Ascending aorta (tissue), 2 donors: ENCODE measurements around the gene MYO1E. TPM values are rescaled to one million over a fixed set of nuclear protein-coding genes. Genes with fewer than 3 reads are reported as not detected.

Source experiments
- DNase-seq, 2 donors: peaks; one replicate each; pipeline ENCODE4 v3.0.0-alpha.2; 2019; ENCODE audit warnings: low spot score in 2 of 2
- H3K27ac ChIP-seq, 2 donors: fragments of 200-600 bp; sonication (generic); one replicate each; pipeline ENCODE4 v1.5.1; 2016 to 2017; ENCODE audit warnings: mild to moderate bottlenecking in 1 of 2
- H3K27me3 ChIP-seq: fragments of 200-600 bp; sonication (generic); one replicate; pipeline ENCODE4 v1.5.1; 2017
- H3K36me3 ChIP-seq, 2 donors: fragments of 200-600 bp; sonication (generic); one replicate each; pipeline ENCODE4 v1.5.1; 2016
- H3K4me1 ChIP-seq, 2 donors: fragments of 200-600 bp; sonication (generic); one replicate each; pipeline ENCODE4 v1.5.1; 2016 to 2017; ENCODE audit warnings: mild to moderate bottlenecking in 1 of 2
- H3K4me3 ChIP-seq, 2 donors: fragments of 200-600 bp; sonication (generic); one replicate each; pipeline ENCODE4 v1.5.1; 2016 to 2017; ENCODE audit warnings: mild to moderate bottlenecking in 1 of 2
- H3K9me3 ChIP-seq, 2 donors: fragments of 200-600 bp; sonication (generic); one replicate each; pipeline ENCODE4 v1.5.1; 2016
- intact Hi-C: fragments of 100-400 bp; cut with DNase I; formaldehyde crosslinking; loops from one replicate; pipeline ENCODE4 v1.15.1; 2023
- total RNA-seq: library from RNA; depleted of rRNA; stranded (reverse); fragments of >200 nt; gene quantifications from one replicate; pipeline ENCODE4 v1.1.0, GENCODE V29; 2016
- TF ChIP-seq, protein P1 (sequence below), 3 experiments: fragments of 200-600 bp in 2 of 3; fragments of 450-650 bp in 1 of 3; sonication (generic) in 2 of 3; IDR thresholded peaks; one replicate each; pipeline ENCODE4 v1.5.1; 2016 to 2019; ENCODE audit warnings: antibody characterized with exemption in 3 of 3, mild to moderate bottlenecking in 1 of 3, moderate library complexity in 1 of 3

MYO1E gene
- total RNA-seq, 1 donor from 2014 or later, result 48.0 TPM

DNA sequence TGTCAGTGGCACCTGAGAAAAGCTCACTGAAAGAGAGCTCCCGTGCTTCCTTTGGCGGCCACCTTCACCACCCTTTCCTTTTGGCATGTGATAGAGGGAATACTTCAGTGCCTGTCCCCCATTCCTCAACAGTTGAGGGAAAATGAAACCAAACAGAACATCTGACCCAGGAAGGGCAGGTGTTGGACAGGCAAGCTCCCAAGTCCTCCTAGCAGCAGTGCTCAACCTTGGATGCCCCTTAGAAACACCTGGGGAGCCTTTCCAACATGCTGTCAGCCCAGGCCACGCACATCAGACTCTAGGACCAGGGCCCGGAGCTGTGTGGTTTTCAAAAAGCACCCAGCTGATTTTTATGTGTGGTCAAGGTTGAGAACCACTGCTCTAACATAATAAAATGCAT is 143.7 kb downstream of the MYO1E start:
- Histone ChIP-seq H3K27ac (no peak overlapping the region), H3K4me3 (no peak overlapping the region), H3K9me3 (no peaks in the 10 kb centered on the region), H3K36me3 (peaks cover 13 to 38% of the 10 kb centered on the region in 2 donors), H3K27me3 (no peaks in the 10 kb centered on the region), H3K4me1 (peaks cover 0 to 8% of the 10 kb centered on the region in 2 donors)
- intact Hi-C loops, result no loop called here
- TF ChIP-seq, protein P1, sequence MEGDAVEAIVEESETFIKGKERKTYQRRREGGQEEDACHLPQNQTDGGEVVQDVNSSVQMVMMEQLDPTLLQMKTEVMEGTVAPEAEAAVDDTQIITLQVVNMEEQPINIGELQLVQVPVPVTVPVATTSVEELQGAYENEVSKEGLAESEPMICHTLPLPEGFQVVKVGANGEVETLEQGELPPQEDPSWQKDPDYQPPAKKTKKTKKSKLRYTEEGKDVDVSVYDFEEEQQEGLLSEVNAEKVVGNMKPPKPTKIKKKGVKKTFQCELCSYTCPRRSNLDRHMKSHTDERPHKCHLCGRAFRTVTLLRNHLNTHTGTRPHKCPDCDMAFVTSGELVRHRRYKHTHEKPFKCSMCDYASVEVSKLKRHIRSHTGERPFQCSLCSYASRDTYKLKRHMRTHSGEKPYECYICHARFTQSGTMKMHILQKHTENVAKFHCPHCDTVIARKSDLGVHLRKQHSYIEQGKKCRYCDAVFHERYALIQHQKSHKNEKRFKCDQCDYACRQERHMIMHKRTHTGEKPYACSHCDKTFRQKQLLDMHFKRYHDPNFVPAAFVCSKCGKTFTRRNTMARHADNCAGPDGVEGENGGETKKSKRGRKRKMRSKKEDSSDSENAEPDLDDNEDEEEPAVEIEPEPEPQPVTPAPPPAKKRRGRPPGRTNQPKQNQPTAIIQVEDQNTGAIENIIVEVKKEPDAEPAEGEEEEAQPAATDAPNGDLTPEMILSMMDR (IDR thresholded peaks at IDR 0.05), result no peak
- DNase-seq, result no peak

DNA sequence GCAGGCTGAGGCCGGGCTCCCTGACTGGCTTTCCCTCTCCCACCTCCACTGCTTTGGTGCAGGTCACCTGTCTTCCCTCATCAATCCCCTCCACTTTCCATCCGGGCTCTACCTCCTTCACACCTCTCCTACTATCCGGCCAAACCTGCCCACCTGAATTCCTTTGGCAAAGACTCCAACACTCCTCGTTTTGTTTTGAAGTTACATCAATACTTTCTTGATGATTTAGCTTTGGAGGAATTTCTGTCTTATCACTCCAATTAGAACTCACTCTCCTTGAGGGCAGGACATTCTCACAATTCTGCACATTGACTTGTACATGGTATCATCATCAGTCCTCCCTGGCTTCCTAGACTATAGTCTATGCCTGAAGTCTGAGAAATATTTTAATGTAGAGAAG is 145.7 kb downstream of the MYO1E start:
- no peaks in the 10 kb centered on the region for H3K9me3 ChIP-seq
- no peak overlapping the region for H3K27ac ChIP-seq
- DNase-seq, result no peak
- TF ChIP-seq, protein P1 (IDR thresholded peaks at IDR 0.05), result no peak
- no peaks in the 10 kb centered on the region for H3K27me3 ChIP-seq
- H3K4me1 ChIP-seq, result peaks cover 0 to 4% of the 10 kb centered on the region in 2 donors
- H3K36me3 ChIP-seq, result peaks cover 13 to 52% of the 10 kb centered on the region in 2 donors
- intact Hi-C loops, result no loop called here
- no peak overlapping the region for H3K4me3 ChIP-seq

DNA sequence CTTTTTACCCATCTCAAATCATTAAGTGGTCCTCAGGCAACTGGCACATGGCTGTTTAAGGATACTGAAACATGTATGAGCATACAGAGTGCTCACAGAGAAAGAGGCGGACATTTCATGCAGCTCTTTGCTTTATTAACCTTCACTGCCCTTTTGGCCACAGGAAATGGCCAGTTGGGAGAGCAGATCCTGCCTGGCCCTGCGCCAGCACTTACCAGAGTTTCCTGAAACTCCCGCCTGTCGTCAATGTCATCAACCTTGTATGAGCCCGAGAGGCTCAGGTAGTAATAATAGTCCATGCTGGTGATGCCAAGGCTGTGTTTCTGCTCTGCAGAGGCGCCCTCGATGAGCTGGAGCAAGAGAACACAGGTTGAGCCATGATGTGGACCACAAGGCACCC is 148.2 kb downstream of the MYO1E start:
- Histone ChIP-seq H3K4me1 (peaks cover 0 to 10% of the 10 kb centered on the region in 2 donors), H3K27me3 (no peaks in the 10 kb centered on the region), H3K4me3 (no peak overlapping the region), H3K36me3 (peaks cover 13 to 49% of the 10 kb centered on the region in 2 donors), H3K27ac (peak overlapping the region; percentile 24 to 55), H3K9me3 (no peaks in the 10 kb centered on the region)
- TF ChIP-seq, protein P1 (IDR thresholded peaks at IDR 0.05), result no peak
- DNase-seq, result no peak
- intact Hi-C loops, result no loop called here

DNA sequence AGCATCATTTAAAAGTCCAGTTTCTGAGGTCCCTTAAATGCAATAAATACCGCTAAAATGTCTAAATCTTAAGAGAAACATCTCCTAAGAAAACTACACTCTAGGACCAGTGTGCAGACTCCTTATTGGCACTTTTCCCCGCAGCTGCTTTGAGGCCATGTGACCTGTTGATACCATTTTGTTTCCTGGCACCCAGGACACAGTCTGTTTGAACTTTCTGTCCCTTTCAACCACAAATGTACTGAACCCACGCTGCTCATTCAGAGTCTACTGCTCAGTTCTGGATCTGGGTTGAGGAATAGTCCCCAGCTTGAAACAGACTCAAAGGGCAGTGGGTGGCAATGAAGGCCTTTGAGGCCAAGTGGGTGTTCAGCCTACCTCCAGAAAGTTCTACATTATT is 148.9 kb downstream of the MYO1E start:
- H3K4me1 ChIP-seq, result peaks cover 0 to 10% of the 10 kb centered on the region in 2 donors
- H3K27me3 ChIP-seq, result no peaks in the 10 kb centered on the region
- DNase-seq, result no peak
- intact Hi-C loops, result loop anchor here (1.0 kb wide), 1 partner anchor 9 kb away; no protein-coding TSS in a partner anchor
- H3K36me3 ChIP-seq, result peaks cover 13 to 52% of the 10 kb centered on the region in 2 donors
- no peaks in the 10 kb centered on the region for H3K9me3 ChIP-seq
- TF ChIP-seq, protein P1 (IDR thresholded peaks at IDR 0.05), result no peak
- H3K27ac ChIP-seq, result peak overlapping the region; percentile 52 to 55
- H3K4me3 ChIP-seq, result no peak overlapping the region

DNA sequence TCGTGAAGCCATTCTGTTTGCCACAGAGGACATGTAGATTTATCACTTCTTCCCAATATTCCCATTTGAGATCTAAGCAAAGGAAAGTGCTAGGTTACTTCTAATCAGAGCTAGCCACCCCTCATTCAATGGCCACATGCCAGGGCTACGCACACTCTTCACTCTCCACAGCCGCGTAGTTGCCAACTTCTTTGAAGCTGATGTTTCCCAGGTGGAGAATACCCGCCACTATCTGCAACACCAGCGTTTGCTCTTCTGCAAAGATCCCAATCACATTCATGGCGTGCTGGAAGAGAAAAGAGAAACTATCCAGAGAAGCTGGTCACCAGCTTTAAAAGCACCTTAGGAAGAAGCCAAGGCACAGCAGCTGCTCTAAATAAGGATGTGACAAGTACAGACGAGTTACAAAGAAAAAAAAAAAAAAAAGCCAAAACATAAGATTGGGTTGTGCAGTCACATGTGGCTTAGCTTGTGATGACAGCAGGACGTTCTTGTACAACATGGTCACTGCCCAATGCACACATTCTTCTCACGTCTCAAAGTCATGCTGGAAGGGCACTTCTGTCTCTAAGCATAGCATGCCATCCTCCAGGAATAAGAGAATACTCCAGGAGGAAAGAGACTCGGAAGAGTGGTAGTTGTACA is 149.6 kb downstream of the MYO1E start:
- Histone ChIP-seq H3K27ac (peak overlapping the region; percentile 1 to 55), H3K9me3 (no peaks in the 10 kb centered on the region), H3K36me3 (peaks cover 13 to 52% of the 10 kb centered on the region in 2 donors), H3K4me3 (no peak overlapping the region), H3K27me3 (no peaks in the 10 kb centered on the region), H3K4me1 (peaks cover 0 to 10% of the 10 kb centered on the region in 2 donors)
- DNase-seq, result no peak
- intact Hi-C loops, result loop anchor here (1.0 kb wide), 1 partner anchor 9 kb away; no protein-coding TSS in a partner anchor
- TF ChIP-seq, protein P1 (IDR thresholded peaks at IDR 0.05), result no peak
